CD14-positive monocyte (primary cell): ENCODE measurements around the gene CORO1C. TPM values are rescaled to one million over a fixed set of nuclear protein-coding genes. Genes with fewer than 3 reads are reported as not detected.
A peak's percentile ranks its signal among the peaks of the same experiment; 100 is the strongest.

ENCODE experiments used
- DNase-seq, 3 donors: peaks; one replicate each; pipeline ENCODE4 v3.0.0-alpha.2; 2011 to 2022
- H2AFZ ChIP-seq: 2 replicates; pipeline ENCODE4 v1.6.0; 2012; ENCODE audit warnings: mild to moderate bottlenecking, low read depth, low read length, inconsistent platforms; ENCODE audit not compliant: insufficient read depth, poor library complexity, severe bottlenecking
- H3K27ac ChIP-seq, 2 donors: 1 replicate in 1 of 2; 2 replicates in 1 of 2; pipeline ENCODE4 v1.5.1; 2012 to 2013; ENCODE audit warnings: low read length in 2 of 2, control low read depth in 1 of 2, inconsistent platforms in 1 of 2, low read depth in 1 of 2, mild to moderate bottlenecking in 1 of 2
- H3K27me3 ChIP-seq, 2 donors: one replicate each; pipeline versions ENCODE4 v1.6.0 to v1.6.1; 2011 to 2013; ENCODE audit warnings: low read length in 2 of 2; ENCODE audit not compliant: control insufficient read depth in 2 of 2, insufficient read depth in 2 of 2
- H3K36me3 ChIP-seq, 2 donors: replicated peaks in 1 of 2; 1 replicate in 1 of 2; 2 replicates in 1 of 2; pipeline versions ENCODE4 v1.5.1 to v1.6.1; 2012 to 2013; ENCODE audit warnings: low read length in 2 of 2, control low read depth in 1 of 2, inconsistent platforms in 1 of 2, mild to moderate bottlenecking in 1 of 2; ENCODE audit not compliant: insufficient read depth in 2 of 2, control insufficient read depth in 1 of 2
- H3K4me1 ChIP-seq, 2 donors: 1 replicate in 1 of 2; 2 replicates in 1 of 2; pipeline versions ENCODE4 v1.5.1 to v1.6.1; 2012 to 2013; ENCODE audit warnings: low read length in 2 of 2, control low read depth in 1 of 2, inconsistent platforms in 1 of 2, mild to moderate bottlenecking in 1 of 2, moderate library complexity in 1 of 2; ENCODE audit not compliant: insufficient read depth in 2 of 2, control insufficient read depth in 1 of 2
- H3K4me2 ChIP-seq: replicated peaks from 2 replicates; pipeline ENCODE3; 2012; ENCODE audit warnings: low read length, moderate library complexity, mild to moderate bottlenecking; ENCODE audit not compliant: poor library complexity, severe bottlenecking; ENCODE audit errors: extremely low read depth
- H3K4me3 ChIP-seq, 3 experiments: fragments of 200-600 bp in 1 of 3; sonication (generic) in 1 of 3; replicated peaks in 1 of 3; 1 replicate in 2 of 3; 2 replicates in 1 of 3; pipeline ENCODE4 v1.5.1; 2011 to 2013; ENCODE audit warnings: low read length in 3 of 3, mild to moderate bottlenecking in 3 of 3, control low read depth in 2 of 3, low read depth in 2 of 3, inconsistent platforms in 1 of 3, moderate library complexity in 1 of 3
- H3K79me2 ChIP-seq: 2 replicates; pipeline ENCODE4 v1.6.0; 2012; ENCODE audit warnings: mild to moderate bottlenecking, control low read depth, inconsistent platforms, low read length, moderate library complexity; ENCODE audit not compliant: insufficient read depth
- H3K9ac ChIP-seq: 2 replicates; pipeline ENCODE4 v1.6.0; 2017; ENCODE audit warnings: low read length, mild to moderate bottlenecking; ENCODE audit not compliant: insufficient read depth, poor library complexity, severe bottlenecking
- H3K9me3 ChIP-seq, 2 donors: replicated peaks in 1 of 2; 1 replicate in 1 of 2; 2 replicates in 1 of 2; pipeline versions ENCODE4 v1.5.1 to v1.6.1; 2012 to 2013; ENCODE audit warnings: low read length in 2 of 2, control low read depth in 1 of 2; ENCODE audit not compliant: control insufficient read depth in 1 of 2, insufficient read depth in 1 of 2
- H4K20me1 ChIP-seq: 2 replicates; pipeline ENCODE4 v1.6.0; 2012; ENCODE audit warnings: mild to moderate bottlenecking, low read length, control low read depth, moderate library complexity; ENCODE audit not compliant: insufficient read depth
- H3K27ac Mint-ChIP-seq, 7 donors: one replicate each; pipeline ENCODE4 v1.8.0; 2020; ENCODE audit warnings: mild to moderate bottlenecking in 7 of 7, mixed read lengths in 7 of 7, moderate library complexity in 6 of 7, inconsistent platforms in 2 of 7
- H3K27me3 Mint-ChIP-seq, 3 donors: one replicate each; pipeline ENCODE4 v1.8.0; 2021 to 2022; ENCODE audit warnings: low read depth in 3 of 3, mild to moderate bottlenecking in 3 of 3, mixed read lengths in 3 of 3, moderate library complexity in 3 of 3, inconsistent platforms in 1 of 3
- H3K36me3 Mint-ChIP-seq, 2 donors: one replicate each; pipeline ENCODE4 v1.8.0; 2020; ENCODE audit warnings: mixed read lengths in 2 of 2, inconsistent platforms in 1 of 2, mild to moderate bottlenecking in 1 of 2
- H3K4me1 Mint-ChIP-seq: one replicate; pipeline ENCODE4 v1.8.0; 2020; ENCODE audit warnings: mild to moderate bottlenecking, mixed read lengths
- H3K4me3 Mint-ChIP-seq, 2 donors: one replicate each; pipeline ENCODE4 v1.8.0; 2020; ENCODE audit warnings: mild to moderate bottlenecking in 2 of 2, mixed read lengths in 2 of 2, moderate library complexity in 1 of 2
- H3K9me3 Mint-ChIP-seq, 7 donors: one replicate each; pipeline ENCODE4 v1.8.0; 2020 to 2022; ENCODE audit warnings: mixed read lengths in 7 of 7, mild to moderate bottlenecking in 6 of 7, moderate library complexity in 6 of 7, inconsistent platforms in 2 of 7
- CTCF ChIP-seq: fragments of 200-600 bp; IDR thresholded peaks from one replicate; pipeline ENCODE4 v1.8.0; 2022; ENCODE audit warnings: antibody characterized with exemption, mild to moderate bottlenecking
- WGBS: methylation state at CpG from one replicate; pipeline ENCODE4 v1.1.5; 2013; ENCODE audit warnings: missing lambda C conversion rate; ENCODE audit not compliant: insufficient coverage; 5-methylcytosine and 5-hydroxymethylcytosine counted together
- intact Hi-C, 2 donors: fragments of 100-400 bp; cut with micrococcal nuclease; formaldehyde crosslinking; loops; one replicate each; pipeline versions ENCODE4 v1.15.0 to v1.15.1; 2023
- polyA plus RNA-seq, 3 donors: library from polyadenylated mRNA; depleted of rRNA in 1 of 3; unstranded in 2 of 3; stranded (reverse) in 1 of 3; fragments of 300-500 nt in 2 of 3; fragments of >200 nt in 1 of 3; fragmentation: Illumina TruSeq in 2 of 3; gene quantifications; 1 replicate in 2 of 3; 2 replicates in 1 of 3; pipeline ENCODE4 v1.2.3, GENCODE V29; 2012 to 2021

The CORO1C gene
- polyA plus RNA-seq, 3 donors: 77.5 to 285 (median 229) TPM

- Histone ChIP-seq H3K4me3 (no peak overlapping the region), H3K79me2 (peaks cover 100% of the 10 kb centered on the region), H3K27ac (peak overlapping the region in 1 of 2 donors; percentile 76), H3K9me3 (no peaks in the 10 kb centered on the region), H4K20me1 (peaks cover 86% of the 10 kb centered on the region), H3K4me1 (peaks cover 22 to 32% of the 10 kb centered on the region in 2 donors), H3K27me3 (no peaks in the 10 kb centered on the region), H3K36me3 (peaks cover 36 to 74% of the 10 kb centered on the region in 2 donors), H3K4me2 (no peak overlapping the region), H2AFZ (no peak overlapping the region), H3K9ac (no peak overlapping the region)
- 100% methylated on average over 1 of the region's 2 CpGs for WGBS
- H3K27ac Mint-ChIP-seq: peak overlapping the region in 4 of 7 donors; percentile 14 to 97 (median 86)
- H3K27me3 Mint-ChIP-seq: peaks cover 0 to 2% (median 0%) of the 10 kb centered on the region in 3 donors
- intact Hi-C loops: no loop called here
- peaks cover 49% of the 10 kb centered on the region for H3K4me1 Mint-ChIP-seq
- no peak for DNase-seq
- no peaks in the 10 kb centered on the region for H3K9me3 Mint-ChIP-seq
- no peak for TF ChIP-seq CTCF
- no peak overlapping the region for H3K4me3 Mint-ChIP-seq
- H3K36me3 Mint-ChIP-seq: peaks cover 76 to 79% of the 10 kb centered on the region in 2 donors
These were observed 34.4 kb downstream of the CORO1C start for GRCh38 chr12:108696996-108697290.

GRCh38 chr12:108696111-108696995 is 35.0 kb downstream of the CORO1C start:
- peaks cover 72 to 76% of the 10 kb centered on the region in 2 donors for H3K36me3 Mint-ChIP-seq
- DNase-seq: peak; percentile 60 to 89 (median 76)
- H3K27me3 ChIP-seq: no peaks in the 10 kb centered on the region
- H3K4me1 ChIP-seq: peaks cover 26 to 36% of the 10 kb centered on the region in 2 donors
- H3K9me3 Mint-ChIP-seq: no peaks in the 10 kb centered on the region
- peak overlapping the region; percentile 25 to 97 (median 88) for H3K27ac Mint-ChIP-seq
- peaks cover 98% of the 10 kb centered on the region for H3K79me2 ChIP-seq
- peaks cover 0 to 2% (median 0%) of the 10 kb centered on the region in 3 donors for H3K27me3 Mint-ChIP-seq
- peak overlapping the region in 1 of 2 donors; percentile 76 for H3K27ac ChIP-seq
- H3K4me3 Mint-ChIP-seq: no peak overlapping the region
- no peak overlapping the region for H3K4me3 ChIP-seq
- H4K20me1 ChIP-seq: peaks cover 81% of the 10 kb centered on the region
- 14% methylated on average over 1 of the region's 9 CpGs for WGBS
- no peak for TF ChIP-seq CTCF
- no peak overlapping the region for H2AFZ ChIP-seq
- no peak overlapping the region for H3K4me2 ChIP-seq
- no peaks in the 10 kb centered on the region for H3K9me3 ChIP-seq
- peaks cover 36 to 73% of the 10 kb centered on the region in 2 donors for H3K36me3 ChIP-seq
- H3K9ac ChIP-seq: peak overlapping the region; percentile 4
- H3K4me1 Mint-ChIP-seq: peaks cover 52% of the 10 kb centered on the region
- intact Hi-C loops: no loop called here
